GM19025 (cell line): ENCODE results near the gene SLC4A9.
"Not testable (repeated sequence)": the region's sequence is repeated elsewhere in the genome, so short reads cannot be mapped to it uniquely, and the experiment has no call there.

Source experiments
- ATAC-seq: cut with Tn5 transposase; IDR thresholded peaks from one replicate; pipeline ENCODE4 v1.9.1; 2021; ENCODE audit warnings: mild to moderate bottlenecking, low read depth, moderate library complexity; ENCODE audit not compliant: unreplicated experiment

SLC4A9 gene

GRCh38 chr5:140393738-140394137 lies 33.7 kb downstream of the SLC4A9 start:
- ATAC-seq, result no peak

- ATAC-seq, result no peak
Observed at GRCh38 chr5:140398379-140398811, 38.4 kb downstream of the SLC4A9 start.

- ATAC-seq, result peak; percentile 2
Observed at GRCh38 chr5:140399979-140400729, 40.2 kb downstream of the SLC4A9 start.

- peak; percentile 59 for ATAC-seq
Observed at GRCh38 chr5:140400730-140401361, 40.9 kb downstream of the SLC4A9 start.

GRCh38 chr5:140401362-140402257 lies 41.6 kb downstream of the SLC4A9 start, which contains the start of gene ANKHD1:
ANKHD1 (plus strand) TSS chr5:140401833; CDS start chr5:140401968, 135 bp downstream.
- ATAC-seq, result peak; percentile 79

- ATAC-seq, result no peak
Observed at GRCh38 chr5:140402258-140403074, 42.5 kb downstream of the SLC4A9 start.

- ATAC-seq, result no peak
Observed at GRCh38 chr5:140403613-140404012, 43.6 kb downstream of the SLC4A9 start.

GRCh38 chr5:140408750-140409241 lies 48.8 kb downstream of the SLC4A9 start:
- no peak for ATAC-seq

GRCh38 chr5:140413230-140413629 lies 53.2 kb downstream of the SLC4A9 start:
- ATAC-seq, result no peak

- ATAC-seq, result no peak
Observed at GRCh38 chr5:140417235-140417634, 57.2 kb downstream of the SLC4A9 start.

GRCh38 chr5:140418862-140419520 lies 59.0 kb downstream of the SLC4A9 start:
- no peak for ATAC-seq

GRCh38 chr5:140420226-140420570 lies 60.2 kb downstream of the SLC4A9 start:
- no peak for ATAC-seq

GRCh38 chr5:140420665-140421361 lies 60.8 kb downstream of the SLC4A9 start:
- no peak for ATAC-seq

GRCh38 chr5:140421375-140421774 lies 61.4 kb downstream of the SLC4A9 start:
- not testable (repeated sequence) for ATAC-seq

GRCh38 chr5:140423609-140424008 lies 63.6 kb downstream of the SLC4A9 start:
- no peak for ATAC-seq

- ATAC-seq, result no peak
Observed at GRCh38 chr5:140424135-140424534, 64.1 kb downstream of the SLC4A9 start.
